ENCODE measurements around the gene NCOA7. TPM values are rescaled to one million over a fixed set of nuclear protein-coding genes. Genes with fewer than 3 reads are reported as not detected.
"Not testable (repeated sequence)": the region's sequence is repeated elsewhere in the genome, so short reads cannot be mapped to it uniquely, and the experiment has no call there.

Gene NCOA7
- total and polyA plus RNA-seq, 10 of the 15 experiments (the other 5 are each of a cell fraction or from before 2014, with no cell fraction given) = 18.9 to 50.3 (median 34.2) TPM

DNA sequence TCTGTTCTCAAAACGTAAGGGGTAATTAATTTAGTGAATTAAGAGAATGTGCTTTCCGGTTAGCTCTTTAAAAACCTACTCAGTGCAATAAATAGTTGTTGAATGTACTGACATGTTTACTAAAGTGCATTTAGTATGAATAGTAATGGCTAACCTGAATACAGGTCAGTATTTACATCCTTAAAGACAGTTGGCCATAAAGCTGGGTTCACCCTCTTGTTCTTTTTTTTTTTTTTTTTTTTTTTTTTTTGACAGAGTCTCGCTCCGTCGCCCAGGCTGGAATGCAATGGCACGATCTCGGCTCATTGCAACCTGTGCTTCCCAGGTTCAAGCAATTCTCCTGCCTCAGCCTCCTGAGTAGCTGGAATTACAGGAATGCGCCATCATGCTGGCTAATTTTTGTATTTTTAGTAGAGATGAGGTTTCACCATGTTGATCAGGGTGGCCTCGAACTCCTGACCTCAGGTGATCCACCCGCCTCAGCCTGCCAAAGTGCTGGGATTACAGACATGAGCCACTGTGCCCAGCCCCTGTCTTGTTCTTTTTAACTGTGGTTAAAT, 14.2 kb downstream of the NCOA7 start:
- BruUV-seq (replicated peaks); H3K9ac ChIP-seq (ENCODE audit: control insufficient read depth, insufficient read depth, low read length); H3K9me3 ChIP-seq (replicated peaks; ENCODE audit: control insufficient read depth, insufficient read depth, low read length); intact Hi-C loops (cut with micrococcal nuclease; ENCODE audit: unreplicated experiment); H3K4me3 ChIP-seq; DNase-seq (ENCODE audit: low read depth, low spot score); H3K27me3 ChIP-seq (replicated peaks in 1 of 2; ENCODE audit: control insufficient read depth in 2 of 2, insufficient read depth in 2 of 2, low read length in 1 of 2); ATAC-seq; FAIRE-seq; H4K20me1 ChIP-seq (ENCODE audit: control insufficient read depth, insufficient read depth); H3K36me3 ChIP-seq (ENCODE audit: control insufficient read depth in 2 of 2, insufficient read depth in 2 of 2, low read length in 1 of 2); in situ Hi-C loops (cut with MboI); H2AFZ ChIP-seq (ENCODE audit: control insufficient read depth, low read depth, low read length): not testable (repeated sequence)
- peaks cover 60% of the 10 kb centered on the region for H3K79me2 ChIP-seq (ENCODE audit: control insufficient read depth, insufficient read depth, low read length)
- H3K4me2 ChIP-seq (ENCODE audit: control insufficient read depth, insufficient read depth) = peak overlapping the region; percentile 38
- SMC1A ChIA-PET (ENCODE audit: uncharacterized antibody, unreplicated experiment) = interaction anchor here (1.0 to 15.7 kb wide), 7 partner anchors 9 to 114 kb away, joined by 3 to 325 read pairs (median 8); partner anchors contain the start of gene NCOA7
- POLR2A ChIA-PET = interaction anchor here (0.7 to 9.6 kb wide), 7 partner anchors 9 to 635 kb away, joined by 3 to 79 read pairs (median 5); partner anchors contain the start of gene NCOA7
- 86% methylated on average over 9 of the region's 10 CpGs for WGBS (ENCODE audit: insufficient coverage, insufficient replicate concordance, low lambda C conversion rate, missing lambda C conversion rate)
- H3K4me1 ChIP-seq (ENCODE audit: control insufficient read depth, insufficient read depth, low read length) = peaks cover 70% of the 10 kb centered on the region
- CTCF ChIA-PET = interaction anchor here (0.7 to 10.3 kb wide), 7 partner anchors 11 to 152 kb away, joined by 3 to 197 read pairs (median 4); partner anchors contain the start of genes HINT3 and NCOA7
- RAD21 ChIA-PET (ENCODE audit: unreplicated experiment) = interaction anchor here (0.9 to 10.0 kb wide), 5 partner anchors 11 to 30 kb away, joined by 3 to 185 read pairs (median 4); partner anchors contain the start of gene NCOA7
- H3K27ac ChIP-seq (ENCODE audit: control insufficient read depth, insufficient read depth) = peak overlapping the region; percentile 34

DNA sequence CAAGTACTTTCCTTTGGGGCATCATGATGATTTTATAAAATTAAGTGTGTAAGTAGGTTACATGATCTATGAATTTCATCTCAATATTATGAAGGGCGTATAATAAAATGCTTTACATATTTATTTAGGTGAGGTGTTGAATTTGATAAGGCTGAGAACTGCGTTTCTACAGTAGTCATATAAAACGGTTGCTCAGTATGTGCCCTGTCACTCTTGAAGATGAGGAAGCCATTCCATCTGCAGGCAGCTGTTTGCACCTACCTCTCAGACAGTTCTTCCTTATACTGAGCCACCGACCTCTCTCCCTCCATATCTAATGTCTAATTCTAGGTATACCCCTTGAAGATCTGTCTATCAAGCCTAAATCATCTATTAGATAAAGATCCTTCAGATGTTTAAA, 16.1 kb downstream of the NCOA7 start:
- Histone ChIP-seq H3K4me3 (no peak overlapping the region), H3K4me2 (ENCODE audit: control insufficient read depth, insufficient read depth) (peak overlapping the region; percentile 15), H2AFZ (ENCODE audit: control insufficient read depth, low read depth, low read length) (no peak overlapping the region), H3K27me3 (replicated peaks in 1 of 2; ENCODE audit: control insufficient read depth in 2 of 2, insufficient read depth in 2 of 2, low read length in 1 of 2) (no peaks in the 10 kb centered on the region), H3K36me3 (ENCODE audit: control insufficient read depth in 2 of 2, insufficient read depth in 2 of 2, low read length in 1 of 2) (no peaks in the 10 kb centered on the region), H3K27ac (ENCODE audit: control insufficient read depth, insufficient read depth) (peak overlapping the region; percentile 43), H4K20me1 (ENCODE audit: control insufficient read depth, insufficient read depth) (no peaks in the 10 kb centered on the region), H3K4me1 (ENCODE audit: control insufficient read depth, insufficient read depth, low read length) (peaks cover 85% of the 10 kb centered on the region), H3K9ac (ENCODE audit: control insufficient read depth, insufficient read depth, low read length) (no peak overlapping the region), H3K79me2 (ENCODE audit: control insufficient read depth, insufficient read depth, low read length) (peaks cover 59% of the 10 kb centered on the region), H3K9me3 (replicated peaks; ENCODE audit: control insufficient read depth, insufficient read depth, low read length) (no peaks in the 10 kb centered on the region)
- no peak for DNase-seq (ENCODE audit: low read depth, low spot score)
- no peak for FAIRE-seq
- ChIA-PET CTCF (interaction anchor here (0.7 to 10.3 kb wide), 5 partner anchors 11 to 116 kb away, joined by 3 to 197 read pairs (median 4); partner anchors contain the start of gene NCOA7), RAD21 (ENCODE audit: unreplicated experiment) (interaction anchor here (1.3 to 10.0 kb wide), 5 partner anchors 9 to 151 kb away, joined by 4 to 185 read pairs (median 7); partner anchors contain the start of gene NCOA7), POLR2A (interaction anchor here (1.0 to 9.6 kb wide), 5 partner anchors 10 to 17 kb away, joined by 3 to 79 read pairs (median 15); partner anchors contain the start of gene NCOA7), SMC1A (ENCODE audit: uncharacterized antibody, unreplicated experiment) (interaction anchor here (0.7 to 15.7 kb wide), 12 partner anchors 9 to 180 kb away, joined by 3 to 325 read pairs (median 6); partner anchors contain the start of genes NCOA7 and TRMT11)
- no peak for TF ChIP-seq SIN3A (IDR thresholded peaks at IDR 0.05; ENCODE audit: low read depth, low read length)
- TF ChIP-seq DPF2 (IDR thresholded peaks at IDR 0.05) = 0 out of 2 replicates have a peak, but pooled peaks have one; percentile 10
- TF ChIP-seq, protein P1, sequence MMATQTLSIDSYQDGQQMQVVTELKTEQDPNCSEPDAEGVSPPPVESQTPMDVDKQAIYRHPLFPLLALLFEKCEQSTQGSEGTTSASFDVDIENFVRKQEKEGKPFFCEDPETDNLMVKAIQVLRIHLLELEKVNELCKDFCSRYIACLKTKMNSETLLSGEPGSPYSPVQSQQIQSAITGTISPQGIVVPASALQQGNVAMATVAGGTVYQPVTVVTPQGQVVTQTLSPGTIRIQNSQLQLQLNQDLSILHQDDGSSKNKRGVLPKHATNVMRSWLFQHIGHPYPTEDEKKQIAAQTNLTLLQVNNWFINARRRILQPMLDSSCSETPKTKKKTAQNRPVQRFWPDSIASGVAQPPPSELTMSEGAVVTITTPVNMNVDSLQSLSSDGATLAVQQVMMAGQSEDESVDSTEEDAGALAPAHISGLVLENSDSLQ (IDR thresholded peaks at IDR 0.05) = peak; percentile 28; the same call in 1 of the 2 replicates
- TF ChIP-seq TCF3 (IDR thresholded peaks at IDR 0.05; ENCODE audit: borderline replicate concordance, insufficient read depth, low read depth, low read length) = 0 out of 2 replicates have a peak, but pooled peaks have one; percentile 28
- TF ChIP-seq, protein P2, sequence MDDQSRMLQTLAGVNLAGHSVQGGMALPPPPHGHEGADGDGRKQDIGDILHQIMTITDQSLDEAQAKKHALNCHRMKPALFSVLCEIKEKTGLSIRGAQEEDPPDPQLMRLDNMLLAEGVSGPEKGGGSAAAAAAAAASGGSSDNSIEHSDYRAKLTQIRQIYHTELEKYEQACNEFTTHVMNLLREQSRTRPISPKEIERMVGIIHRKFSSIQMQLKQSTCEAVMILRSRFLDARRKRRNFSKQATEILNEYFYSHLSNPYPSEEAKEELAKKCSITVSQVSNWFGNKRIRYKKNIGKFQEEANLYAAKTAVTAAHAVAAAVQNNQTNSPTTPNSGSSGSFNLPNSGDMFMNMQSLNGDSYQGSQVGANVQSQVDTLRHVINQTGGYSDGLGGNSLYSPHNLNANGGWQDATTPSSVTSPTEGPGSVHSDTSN (IDR thresholded peaks at IDR 0.05; ENCODE audit: insufficient replicate concordance, low read depth, low read length) = peak; percentile 18
- TF ChIP-seq POU2F2 (IDR thresholded peaks at IDR 0.05; ENCODE audit: borderline replicate concordance, low read depth, low read length) = no peak
- no TSS peak for BruUV-seq (replicated peaks)
- in situ Hi-C loops (cut with MboI) (no loop called here), intact Hi-C loops (cut with micrococcal nuclease; ENCODE audit: unreplicated experiment) (no loop called here)
- ATAC-seq = no peak
- 67% methylated on average over 4 of the region's 4 CpGs for WGBS (ENCODE audit: insufficient coverage, insufficient replicate concordance, low lambda C conversion rate, missing lambda C conversion rate)

Data from GM12878 (cell line).